Thyroid gland (tissue), 4 donors: Measurements from ENCODE around the gene MCAM.

ENCODE experiments used
- CTCF ChIP-seq, 6 experiments: fragments of 200-600 bp in 3 of 6; fragments of 450-650 bp in 3 of 6; sonication (generic) in 3 of 6; IDR thresholded peaks; one replicate each; pipeline ENCODE4 v1.5.1; 2016 to 2019; ENCODE audit warnings: antibody characterized with exemption in 6 of 6, mild to moderate bottlenecking in 2 of 6, inconsistent platforms in 1 of 6, moderate library complexity in 1 of 6
- POLR2A ChIP-seq, 2 donors: fragments of 450-650 bp; IDR thresholded peaks; one replicate each; pipeline ENCODE4 v1.6.1; 2017; ENCODE audit warnings: antibody characterized with exemption in 2 of 2, mild to moderate bottlenecking in 2 of 2, moderate library complexity in 1 of 2

- no peak for TF ChIP-seq POLR2A (IDR thresholded peaks at IDR 0.05)
- no peak for TF ChIP-seq CTCF (IDR thresholded peaks at IDR 0.05)
Observed at GRCh38 chr11:119347242-119347641, 30.3 kb upstream of the MCAM start.
